Uterus (tissue), 4 donors: ENCODE measurements around the gene CDON. TPM values are rescaled to one million over a fixed set of nuclear protein-coding genes. Genes with fewer than 3 reads are reported as not detected.

Source experiments
- DNase-seq, 2 donors: peaks; one replicate each; pipeline ENCODE4 v3.0.0-alpha.2; 2019 to 2020
- H3K27ac ChIP-seq, 2 donors: fragments of 200-600 bp; sonication (generic); 1 replicate in 1 of 2; 2 replicates in 1 of 2; pipeline ENCODE4 v1.5.1; 2016 to 2018
- H3K27me3 ChIP-seq, 2 donors: fragments of 200-600 bp; sonication (generic); one replicate each; pipeline ENCODE4 v1.5.1; 2018 to 2019; ENCODE audit warnings: control low read depth in 1 of 2
- H3K36me3 ChIP-seq, 2 donors: fragments of 200-600 bp; sonication (generic); one replicate each; pipeline ENCODE4 v1.5.1; 2019; ENCODE audit warnings: control low read depth in 1 of 2
- H3K4me1 ChIP-seq, 2 donors: fragments of 200-600 bp; sonication (generic); one replicate each; pipeline ENCODE4 v1.5.1; 2018 to 2019; ENCODE audit warnings: control low read depth in 1 of 2
- H3K4me3 ChIP-seq, 2 donors: fragments of 200-600 bp; sonication (generic); 1 replicate in 1 of 2; 2 replicates in 1 of 2; pipeline ENCODE4 v1.5.1; 2018 to 2019; ENCODE audit warnings: mild to moderate bottlenecking in 1 of 2
- H3K9me3 ChIP-seq, 2 donors: fragments of 200-600 bp; sonication (generic); one replicate each; pipeline ENCODE4 v1.5.1; 2019; ENCODE audit warnings: control low read depth in 1 of 2
- CTCF ChIP-seq, 4 experiments: fragments of 200-600 bp in 2 of 4; fragments of 450-650 bp in 2 of 4; sonication (generic) in 2 of 4; IDR thresholded peaks; one replicate each; pipeline ENCODE4 v1.5.1; 2016 to 2019; ENCODE audit warnings: antibody characterized with exemption in 4 of 4, mild to moderate bottlenecking in 2 of 4, moderate library complexity in 1 of 4
- POLR2A ChIP-seq, 2 donors: fragments of 450-650 bp; IDR thresholded peaks; one replicate each; pipeline ENCODE4 v1.6.1; 2016; ENCODE audit warnings: antibody characterized with exemption in 2 of 2, mild to moderate bottlenecking in 1 of 2, moderate library complexity in 1 of 2
- intact Hi-C: fragments of 100-400 bp; cut with DNase I; formaldehyde crosslinking; loops from one replicate; pipeline ENCODE4 v1.15.1; 2023; ENCODE audit warnings: low total_unique reads
- total RNA-seq, 4 donors: library from RNA; depleted of rRNA in 3 of 4; stranded (reverse); fragments of >200 nt in 3 of 4; gene quantifications; one replicate each; pipeline versions ENCODE4 v1.1.0 to v1.2.4, GENCODE V29; 2014 to 2023
- donor health status: DM: yes; HTN: yes; CAD: no.

Gene CDON
- total RNA-seq, 4 donors from 2014 or later: 38.5 to 261 (median 213) TPM

GRCh38 chr11:125935618-125936199 is 127.0 kb downstream of the CDON start:
- Histone ChIP-seq H3K4me1 (no peaks in the 10 kb centered on the region), H3K4me3 (no peak overlapping the region), H3K27ac (peak overlapping the region; percentile 53 to 67), H3K27me3 (no peaks in the 10 kb centered on the region), H3K36me3 (no peaks in the 10 kb centered on the region), H3K9me3 (no peaks in the 10 kb centered on the region)
- intact Hi-C loops: no loop called here
- TF ChIP-seq POLR2A (IDR thresholded peaks at IDR 0.05) (no peak), CTCF (IDR thresholded peaks at IDR 0.05) (no peak)
- peak; percentile 81 to 82 for DNase-seq

- Histone ChIP-seq H3K36me3 (no peaks in the 10 kb centered on the region), H3K9me3 (no peaks in the 10 kb centered on the region), H3K4me3 (no peak overlapping the region), H3K4me1 (no peaks in the 10 kb centered on the region), H3K27ac (peak overlapping the region; percentile 53 to 67), H3K27me3 (no peaks in the 10 kb centered on the region)
- intact Hi-C loops: no loop called here
- no peak for DNase-seq
- TF ChIP-seq POLR2A (IDR thresholded peaks at IDR 0.05): no peak
Measured at GRCh38 chr11:125935056-125935455, 127.6 kb downstream of the CDON start.

GRCh38 chr11:125934473-125934872 is 128.2 kb downstream of the CDON start:
- intact Hi-C loops: no loop called here
- DNase-seq: no peak
- TF ChIP-seq CTCF (IDR thresholded peaks at IDR 0.05) (no peak), POLR2A (IDR thresholded peaks at IDR 0.05) (no peak)

GRCh38 chr11:125933030-125933813 is 129.4 kb downstream of the CDON start:
- Histone ChIP-seq H3K4me3 (no peak overlapping the region), H3K27me3 (no peaks in the 10 kb centered on the region), H3K4me1 (no peaks in the 10 kb centered on the region), H3K9me3 (no peaks in the 10 kb centered on the region), H3K36me3 (no peaks in the 10 kb centered on the region), H3K27ac (no peak overlapping the region)
- no peak for DNase-seq
- TF ChIP-seq POLR2A (IDR thresholded peaks at IDR 0.05): no peak
- TF ChIP-seq CTCF (IDR thresholded peaks at IDR 0.05): no peak
- intact Hi-C loops: no loop called here

More at GRCh38 chr11:125934473-125934872, 128.2 kb downstream of the CDON start:
- Histone ChIP-seq H3K36me3 (no peaks in the 10 kb centered on the region), H3K27me3 (no peaks in the 10 kb centered on the region), H3K4me3 (no peak overlapping the region), H3K4me1 (no peaks in the 10 kb centered on the region), H3K9me3 (no peaks in the 10 kb centered on the region), H3K27ac (peak overlapping the region; percentile 53 to 67)

GRCh38 chr11:125932301-125932700 is 130.4 kb downstream of the CDON start:
- no peaks in the 10 kb centered on the region for H3K36me3 ChIP-seq
- no peaks in the 10 kb centered on the region for H3K9me3 ChIP-seq
- no peak overlapping the region for H3K4me3 ChIP-seq
- peak overlapping the region; percentile 66 to 68 for H3K27ac ChIP-seq
- no peak for DNase-seq
- intact Hi-C loops: no loop called here
- no peaks in the 10 kb centered on the region for H3K27me3 ChIP-seq
- TF ChIP-seq POLR2A (IDR thresholded peaks at IDR 0.05) (no peak), CTCF (IDR thresholded peaks at IDR 0.05) (no peak)
- H3K4me1 ChIP-seq: no peaks in the 10 kb centered on the region
